ENCODE measurements around the gene LDHD.

- TF ChIP-seq CTCF (IDR thresholded peaks at IDR 0.05; ENCODE audit: low read depth, low read length) (peak; percentile 91), EZH2phosphoT487 (IDR thresholded peaks at IDR 0.05; ENCODE audit: low read depth) (no peak)
These were observed 5.7 kb downstream of the LDHD start for GRCh38 chr16:75110637-75111513.
